Sigmoid colon (tissue), 4 donors: ENCODE results near the gene SPACA7.

Experiments
- CTCF ChIP-seq, 4 experiments: fragments of 450-650 bp in 3 of 4; fragments of 200-600 bp in 1 of 4; IDR thresholded peaks; one replicate each; pipeline ENCODE4 v1.5.1; 2016 to 2019; ENCODE audit warnings: antibody characterized with exemption in 4 of 4, mild to moderate bottlenecking in 3 of 4, moderate library complexity in 2 of 4
- EP300 ChIP-seq, 4 donors: sonication (generic); formaldehyde crosslinking; IDR thresholded peaks; one replicate each; pipeline ENCODE4 v1.6.1; 2017; ENCODE audit warnings: antibody characterized with exemption in 4 of 4
- POLR2A ChIP-seq, 2 donors: fragments of 450-650 bp; IDR thresholded peaks; one replicate each; pipeline ENCODE4 v1.6.1; 2016; ENCODE audit warnings: antibody characterized with exemption in 2 of 2, mild to moderate bottlenecking in 2 of 2, moderate library complexity in 2 of 2
- POLR2AphosphoS5 ChIP-seq, 4 donors: sonication (generic); formaldehyde crosslinking; IDR thresholded peaks; one replicate each; pipeline ENCODE4 v1.6.1; 2017; ENCODE audit warnings: antibody characterized with exemption in 4 of 4

- TF ChIP-seq CTCF (IDR thresholded peaks at IDR 0.05), result no peak
- TF ChIP-seq POLR2A (IDR thresholded peaks at IDR 0.05), result no peak
- no peak for TF ChIP-seq POLR2AphosphoS5 (IDR thresholded peaks at IDR 0.05)
- TF ChIP-seq EP300 (IDR thresholded peaks at IDR 0.05), result no peak
Observed at GRCh38 chr13:112354330-112355273, 21.6 kb upstream of the SPACA7 start.
